HPDE6-E6E7 (cell line): ENCODE measurements around the gene SYCP2.

Experiments used
- DNase-seq: peaks from one replicate; pipeline ENCODE4 v3.0.0; 2011; ENCODE audit warnings: missing footprints; ENCODE audit errors: extremely low spot score

The SYCP2 gene

GRCh38 chr20:59823030-59823423, 110.4 kb downstream of the SYCP2 start:
- no peak for DNase-seq

- DNase-seq: no peak
Observed at GRCh38 chr20:59822291-59823029, 111.0 kb downstream of the SYCP2 start.

DNA sequence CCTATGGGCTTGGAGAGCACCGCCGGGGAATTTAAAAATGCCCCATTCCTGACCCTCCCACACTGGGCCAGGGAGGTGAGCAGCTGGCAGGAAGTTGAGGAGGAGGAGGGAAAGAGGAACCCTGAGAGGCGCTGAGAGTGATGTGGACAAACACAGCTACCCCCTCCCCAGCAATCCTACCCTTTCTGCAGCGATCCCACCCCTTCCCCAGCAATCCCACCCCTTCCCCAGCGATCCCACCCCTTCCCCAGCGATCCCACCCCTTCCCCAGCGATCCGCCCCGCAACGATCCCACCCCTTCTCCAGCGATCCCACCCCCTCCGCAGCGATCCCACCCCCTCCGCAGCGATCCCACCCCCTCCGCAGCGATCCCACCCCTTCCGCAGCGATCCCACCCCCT, 111.6 kb downstream of the SYCP2 start:
- no peak for DNase-seq

- DNase-seq: no peak
Observed at GRCh38 chr20:59821201-59821600, 112.2 kb downstream of the SYCP2 start.

GRCh38 chr20:59820204-59821041, 113.0 kb downstream of the SYCP2 start:
- DNase-seq: peak; percentile 72

GRCh38 chr20:59819496-59820203, 113.8 kb downstream of the SYCP2 start:
- no peak for DNase-seq

DNA sequence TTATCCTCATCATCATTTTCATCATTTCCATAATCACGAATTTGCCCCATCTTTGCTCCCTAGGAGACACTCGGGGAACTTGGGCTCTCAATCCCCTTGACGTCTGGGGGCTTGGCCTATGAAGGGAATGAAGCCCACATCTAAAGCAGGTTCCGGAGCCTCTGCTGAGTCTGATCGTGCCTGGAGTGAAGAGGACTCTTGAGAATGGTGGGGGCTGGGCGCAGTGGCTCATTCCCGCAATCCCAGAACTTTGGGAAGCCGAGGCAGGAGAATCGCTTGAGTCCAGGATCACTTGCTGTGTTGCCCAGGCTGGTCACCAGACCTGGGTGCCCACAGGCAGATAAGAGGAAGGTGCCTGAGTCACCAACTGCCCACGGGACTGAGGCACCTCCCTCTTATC, 114.5 kb downstream of the SYCP2 start:
- DNase-seq: no peak

DNA sequence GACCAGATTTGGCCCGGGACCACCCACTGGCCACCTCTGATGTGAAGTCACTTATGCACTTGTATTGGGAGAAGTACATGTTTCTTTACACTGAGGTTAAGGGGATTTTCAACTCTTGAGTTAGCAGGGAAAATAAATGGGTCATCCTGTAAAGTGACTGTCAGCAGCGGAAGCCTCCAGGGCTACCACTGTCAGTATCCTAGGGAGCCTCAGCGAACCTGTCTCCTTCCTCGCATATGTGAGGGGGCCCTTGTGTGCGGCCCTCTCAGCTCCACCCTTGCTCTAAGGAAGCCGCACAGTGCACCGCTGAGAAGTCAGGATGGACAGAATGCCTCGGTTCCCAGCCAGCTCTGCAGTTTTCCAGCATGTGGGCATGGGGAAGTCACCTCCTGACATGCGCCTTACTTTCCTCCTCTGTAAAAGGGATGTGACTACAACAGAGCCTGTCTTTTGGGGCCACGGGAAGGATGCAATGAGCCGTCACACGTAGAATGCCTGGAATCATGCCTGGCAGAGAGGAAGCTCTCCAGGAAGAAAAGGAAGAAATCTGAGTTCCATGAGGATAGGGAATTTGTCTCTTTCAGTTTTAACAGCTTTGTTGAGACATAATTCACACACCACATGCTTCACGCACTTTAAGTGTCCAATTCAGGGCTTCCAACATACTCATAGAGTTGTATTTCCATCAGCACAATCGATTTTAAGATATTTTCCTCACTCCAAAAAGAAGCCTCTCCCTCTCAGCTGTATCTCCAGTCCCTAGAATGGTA, 115.4 kb downstream of the SYCP2 start:
- DNase-seq: no peak

DNA sequence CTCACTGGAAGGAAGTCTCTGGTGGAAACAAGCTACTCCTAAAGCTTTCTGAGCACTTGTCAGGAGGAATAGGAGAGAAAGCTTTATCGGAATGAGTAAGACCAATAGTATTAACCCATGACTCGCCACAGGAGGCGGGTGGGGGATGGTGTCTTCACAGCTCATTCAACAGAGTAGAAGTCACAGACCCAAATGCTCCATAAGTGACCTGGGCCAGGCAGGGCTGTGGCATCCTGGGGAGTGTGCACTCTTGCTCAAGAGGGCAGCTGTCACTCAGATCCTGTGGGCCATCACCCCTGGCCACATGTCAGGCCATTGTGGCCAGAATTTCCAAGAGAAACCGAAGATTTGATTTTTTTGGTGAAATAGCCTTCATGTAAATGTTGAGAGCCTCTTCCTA, 116.0 kb downstream of the SYCP2 start:
- no peak for DNase-seq

- no peak for DNase-seq
Observed at GRCh38 chr20:59816146-59816738, 117.2 kb downstream of the SYCP2 start.

DNA sequence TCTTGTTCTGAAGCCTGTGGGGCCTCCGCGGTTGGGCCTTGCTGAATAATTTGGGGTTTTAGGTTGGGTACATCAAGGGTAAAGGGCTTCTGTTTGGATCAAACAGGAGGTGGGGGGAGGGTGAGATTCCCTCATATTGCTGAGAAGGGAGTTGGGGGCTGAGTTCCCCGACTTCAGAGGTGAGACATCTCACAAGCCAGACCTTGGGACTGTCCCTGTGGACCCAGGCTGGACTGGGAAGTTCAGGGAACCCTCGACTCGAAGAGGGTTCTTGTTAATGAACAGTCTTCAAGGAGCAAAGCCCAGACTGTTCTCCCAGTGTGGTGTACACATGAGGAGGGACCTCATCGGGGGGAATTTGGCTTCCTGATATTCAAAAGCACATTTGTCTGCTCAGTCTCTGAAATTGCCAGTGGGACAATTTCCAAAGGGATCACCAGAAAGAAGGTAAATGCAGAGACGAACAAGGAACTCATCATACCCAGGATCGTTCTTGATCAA, 118.5 kb downstream of the SYCP2 start:
- DNase-seq: no peak

DNA sequence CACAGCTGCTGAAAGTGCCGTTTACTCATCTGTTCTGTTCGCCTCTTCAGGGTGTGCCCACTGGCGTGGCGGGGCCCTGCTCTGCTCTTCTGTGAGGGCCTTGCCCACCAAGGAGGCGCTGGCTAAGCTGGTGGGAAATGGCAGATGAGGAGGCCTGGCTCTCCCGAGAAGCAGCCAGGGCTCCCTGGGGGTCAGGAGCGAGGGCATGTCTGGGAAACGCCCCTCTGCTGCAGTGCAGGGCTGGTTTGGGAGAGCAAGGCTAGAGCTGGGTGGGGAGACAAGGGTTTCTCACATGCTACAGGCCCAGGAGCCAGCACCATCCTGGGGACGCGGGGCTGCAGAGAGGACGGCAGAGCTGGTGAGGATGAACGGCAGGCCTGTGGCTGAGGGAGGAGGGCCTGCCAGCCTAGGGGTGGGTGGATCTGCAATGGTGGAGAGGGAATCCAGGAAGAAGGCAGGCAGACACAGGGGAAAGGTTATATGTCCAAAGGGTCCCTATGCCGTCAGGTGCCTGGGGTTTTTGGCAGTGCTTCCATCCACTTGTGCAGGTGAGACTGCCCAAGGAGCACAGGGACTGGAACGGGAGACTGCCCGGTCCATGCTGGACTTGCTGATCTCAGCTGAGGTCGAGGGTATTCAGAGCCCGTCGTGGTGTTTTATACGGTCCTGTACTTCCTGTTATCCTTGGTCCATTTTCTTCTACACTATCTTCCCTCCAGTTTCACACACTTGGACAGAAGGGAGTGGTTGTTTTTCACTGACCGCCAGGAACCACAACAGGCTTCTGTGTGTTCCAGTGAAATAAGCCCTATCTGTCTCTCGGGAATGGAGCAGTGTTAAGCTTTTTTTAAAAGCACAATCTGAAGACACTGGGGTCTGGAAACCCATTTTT, 119.2 kb downstream of the SYCP2 start:
- DNase-seq: no peak
